Measurements from ENCODE around the gene CACNA1D. TPM values are rescaled to one million over a fixed set of nuclear protein-coding genes. Genes with fewer than 3 reads are reported as not detected.

The CACNA1D gene
- polyA plus RNA-seq, 1 donor (not counting 4 experiments of a cell fraction or from before 2014, with no cell fraction given): 0.20 TPM

DNA sequence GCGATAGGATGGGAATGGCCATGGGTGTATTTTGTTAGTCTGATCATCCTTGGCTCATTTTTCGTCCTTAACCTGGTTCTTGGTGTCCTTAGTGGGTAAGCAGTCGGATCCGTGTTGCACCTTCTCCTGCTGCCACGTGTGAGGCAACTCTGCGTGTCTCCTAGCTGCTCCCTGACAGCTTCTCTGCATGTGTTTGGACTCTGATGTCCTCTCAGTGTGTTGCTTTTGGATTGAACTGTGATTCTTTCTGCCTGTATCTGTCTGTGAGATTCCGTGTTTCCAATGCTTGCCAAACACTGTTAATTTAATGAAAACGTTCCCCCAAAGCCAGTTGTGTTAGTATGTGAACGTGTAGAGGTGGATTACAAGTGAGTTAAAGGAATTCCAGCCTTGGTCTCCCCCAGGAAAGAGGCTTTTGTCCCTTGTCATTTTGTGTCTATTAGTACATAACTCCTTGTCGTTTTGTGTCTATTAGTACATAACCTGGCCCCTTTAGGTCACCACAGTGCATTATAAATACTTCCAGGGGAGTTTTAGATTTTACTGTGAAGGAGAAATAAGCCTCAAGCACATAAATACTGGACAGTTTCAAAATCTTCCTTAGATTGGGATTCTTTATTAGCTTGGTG, 179.4 kb downstream of the CACNA1D start:
- TF ChIP-seq, protein P1, sequence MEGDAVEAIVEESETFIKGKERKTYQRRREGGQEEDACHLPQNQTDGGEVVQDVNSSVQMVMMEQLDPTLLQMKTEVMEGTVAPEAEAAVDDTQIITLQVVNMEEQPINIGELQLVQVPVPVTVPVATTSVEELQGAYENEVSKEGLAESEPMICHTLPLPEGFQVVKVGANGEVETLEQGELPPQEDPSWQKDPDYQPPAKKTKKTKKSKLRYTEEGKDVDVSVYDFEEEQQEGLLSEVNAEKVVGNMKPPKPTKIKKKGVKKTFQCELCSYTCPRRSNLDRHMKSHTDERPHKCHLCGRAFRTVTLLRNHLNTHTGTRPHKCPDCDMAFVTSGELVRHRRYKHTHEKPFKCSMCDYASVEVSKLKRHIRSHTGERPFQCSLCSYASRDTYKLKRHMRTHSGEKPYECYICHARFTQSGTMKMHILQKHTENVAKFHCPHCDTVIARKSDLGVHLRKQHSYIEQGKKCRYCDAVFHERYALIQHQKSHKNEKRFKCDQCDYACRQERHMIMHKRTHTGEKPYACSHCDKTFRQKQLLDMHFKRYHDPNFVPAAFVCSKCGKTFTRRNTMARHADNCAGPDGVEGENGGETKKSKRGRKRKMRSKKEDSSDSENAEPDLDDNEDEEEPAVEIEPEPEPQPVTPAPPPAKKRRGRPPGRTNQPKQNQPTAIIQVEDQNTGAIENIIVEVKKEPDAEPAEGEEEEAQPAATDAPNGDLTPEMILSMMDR (optimal IDR thresholded peaks at IDR 0.05 in 1 of 3, IDR thresholded peaks at IDR 0.05 in 1 of 3, conservative IDR thresholded peaks at IDR 0.05 in 1 of 3; ENCODE audit: extremely low read depth in 1 of 3, insufficient read depth in 2 of 3, low read length in 3 of 3): no peak
- TF ChIP-seq EZH2 (IDR thresholded peaks at IDR 0.05; ENCODE audit: low read length): no peak
- DNase-seq (ENCODE audit: low read depth, low spot score): no peak

DNA sequence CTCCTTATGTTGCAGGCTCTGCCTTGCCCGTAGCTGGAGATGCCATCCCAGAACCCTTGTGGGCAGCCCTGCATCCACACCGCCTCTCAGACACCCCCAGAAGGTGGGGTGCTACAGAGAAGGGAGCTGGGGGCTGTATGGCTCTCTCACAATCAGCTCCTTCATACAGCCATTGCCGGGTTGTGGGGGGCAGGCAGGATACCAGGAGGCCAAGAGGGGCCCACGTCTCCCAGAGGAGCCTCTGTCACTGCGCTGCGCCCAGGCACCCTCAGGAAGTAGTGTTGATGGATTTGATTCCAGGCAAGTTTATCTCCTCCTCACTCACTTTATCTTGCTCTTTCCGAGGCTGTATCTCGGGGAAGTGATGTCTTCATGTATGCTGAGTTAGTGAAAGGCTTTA, 180.2 kb downstream of the CACNA1D start:
- dilution Hi-C loops (cut with MboI; ENCODE audit: extremely low pct_ligation_motif_present, low sequenced_read_pairs): no loop called here

More for the DNA sequence above, 179.4 kb downstream of the CACNA1D start:
- H3K9me3 ChIP-seq (ENCODE audit: control insufficient read depth, low read depth, low read length): no peaks in the 10 kb centered on the region
- H3K9me1 ChIP-seq (ENCODE audit: control insufficient read depth, extremely low read depth, insufficient read depth, low read length): no peaks in the 10 kb centered on the region
- no peak overlapping the region for H3K4me3 ChIP-seq (ENCODE audit: control insufficient read depth in 2 of 3, extremely low read depth in 1 of 3, insufficient read depth in 2 of 3, low read depth in 1 of 3, low read length in 3 of 3)
- H4K20me1 ChIP-seq (ENCODE audit: control insufficient read depth, extremely low read depth, insufficient read depth, low read length): no peaks in the 10 kb centered on the region
- H2AFZ ChIP-seq (ENCODE audit: control insufficient read depth, low read length): no peak overlapping the region
- H3K79me2 ChIP-seq (ENCODE audit: control insufficient read depth, insufficient read depth, low read length): no peaks in the 10 kb centered on the region
- no peak overlapping the region for H3K27ac ChIP-seq (ENCODE audit: control insufficient read depth, insufficient read depth, low read length)
- no peak overlapping the region for H3K4me2 ChIP-seq (ENCODE audit: control insufficient read depth, extremely low read depth, insufficient read depth, low read depth, low read length)
- dilution Hi-C loops (cut with MboI; ENCODE audit: extremely low pct_ligation_motif_present, low sequenced_read_pairs): no loop called here
- peaks cover 11% of the 10 kb centered on the region for H3K27me3 ChIP-seq (ENCODE audit: control insufficient read depth, extremely low read depth, insufficient read depth, low read length)
- H3K36me3 ChIP-seq (ENCODE audit: control insufficient read depth in 2 of 2, extremely low read depth in 1 of 2, insufficient read depth in 2 of 2, low read length in 2 of 2): no peaks in the 10 kb centered on the region
- FAIRE-seq: no peak
- no peaks in the 10 kb centered on the region for H3K4me1 ChIP-seq (ENCODE audit: control insufficient read depth, extremely low read depth, insufficient read depth, low read length)
- no peak overlapping the region for H3K9ac ChIP-seq (ENCODE audit: control insufficient read depth, extremely low read depth, insufficient read depth, low read length)

More for the DNA sequence above, 180.2 kb downstream of the CACNA1D start:
- H3K36me3 ChIP-seq (ENCODE audit: control insufficient read depth in 2 of 2, extremely low read depth in 1 of 2, insufficient read depth in 2 of 2, low read length in 2 of 2): no peaks in the 10 kb centered on the region
- no peaks in the 10 kb centered on the region for H3K79me2 ChIP-seq (ENCODE audit: control insufficient read depth, insufficient read depth, low read length)
- H2AFZ ChIP-seq (ENCODE audit: control insufficient read depth, low read length): no peak overlapping the region
- DNase-seq (ENCODE audit: low read depth, low spot score) (no peak), FAIRE-seq (no peak)
- no peaks in the 10 kb centered on the region for H3K9me3 ChIP-seq (ENCODE audit: control insufficient read depth, low read depth, low read length)
- TF ChIP-seq, protein P1 (optimal IDR thresholded peaks at IDR 0.05 in 1 of 3, IDR thresholded peaks at IDR 0.05 in 1 of 3, conservative IDR thresholded peaks at IDR 0.05 in 1 of 3; ENCODE audit: extremely low read depth in 1 of 3, insufficient read depth in 2 of 3, low read length in 3 of 3): no peak
- no peak for TF ChIP-seq EZH2 (IDR thresholded peaks at IDR 0.05; ENCODE audit: low read length)
- H3K9me1 ChIP-seq (ENCODE audit: control insufficient read depth, extremely low read depth, insufficient read depth, low read length): no peaks in the 10 kb centered on the region
- no peak overlapping the region for H3K4me3 ChIP-seq (ENCODE audit: control insufficient read depth in 2 of 3, extremely low read depth in 1 of 3, insufficient read depth in 2 of 3, low read depth in 1 of 3, low read length in 3 of 3)
- H3K4me2 ChIP-seq (ENCODE audit: control insufficient read depth, extremely low read depth, insufficient read depth, low read depth, low read length): no peak overlapping the region
- no peaks in the 10 kb centered on the region for H4K20me1 ChIP-seq (ENCODE audit: control insufficient read depth, extremely low read depth, insufficient read depth, low read length)
- H3K27ac ChIP-seq (ENCODE audit: control insufficient read depth, insufficient read depth, low read length): no peak overlapping the region
- H3K4me1 ChIP-seq (ENCODE audit: control insufficient read depth, extremely low read depth, insufficient read depth, low read length): no peaks in the 10 kb centered on the region
- no peak overlapping the region for H3K9ac ChIP-seq (ENCODE audit: control insufficient read depth, extremely low read depth, insufficient read depth, low read length)
- peaks cover 7% of the 10 kb centered on the region for H3K27me3 ChIP-seq (ENCODE audit: control insufficient read depth, extremely low read depth, insufficient read depth, low read length)
